NK-92 treated with Interleukin-12 subunit alpha and Interleukin-12 subunit beta, amount 100 ng/mL, for 24 hours (cell line): ENCODE results near the gene RAB5B.
A peak's percentile ranks its signal among the peaks of the same experiment; 100 is the strongest.

Experiments
- DNase-seq: peaks from one replicate; lab custom pipeline; 2025; lab: John Stamatoyannopoulos, UW

The RAB5B gene

DNA sequence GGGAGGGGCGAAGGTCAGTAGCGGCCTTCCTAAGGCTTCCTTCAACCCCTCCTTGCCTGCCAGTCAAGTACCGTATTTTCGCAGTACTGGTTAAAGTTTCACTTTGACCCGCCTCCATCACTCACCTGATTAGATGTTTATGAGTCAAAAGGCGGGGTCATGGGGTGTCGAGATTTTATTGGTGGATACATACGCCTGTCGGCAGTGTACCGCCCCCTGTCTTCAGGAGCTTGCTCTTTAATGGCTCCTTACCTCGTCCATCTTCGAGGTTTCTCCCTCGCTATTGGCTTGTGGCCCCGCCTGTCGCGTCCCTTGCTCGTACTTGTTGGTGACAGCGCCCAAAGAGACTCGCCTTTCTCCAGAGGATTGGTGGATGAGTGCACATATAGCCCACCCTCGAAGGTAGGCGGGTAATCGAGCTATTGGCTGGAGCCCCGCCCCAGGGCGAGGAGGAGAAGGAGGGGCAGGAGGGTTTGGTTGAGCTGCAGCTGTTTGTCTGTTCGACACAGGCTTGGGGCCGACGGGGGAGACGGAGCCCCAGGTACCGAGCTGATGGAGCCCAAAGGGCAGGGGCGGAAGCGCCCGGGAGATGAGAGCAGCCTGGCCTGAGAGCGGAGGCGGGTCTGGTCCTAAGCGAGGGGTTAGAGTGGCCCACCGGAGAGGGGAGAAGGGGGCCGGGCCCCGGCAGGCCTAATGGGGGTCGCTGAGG, at the start of gene RAB5B:
Gene RAB5B, plus strand, starts transcription at position 480 of the 709 bp plus-strand sequence. CDS start 12,883 bp downstream, outside the sequence.
- peak; percentile 97 for DNase-seq

DNA sequence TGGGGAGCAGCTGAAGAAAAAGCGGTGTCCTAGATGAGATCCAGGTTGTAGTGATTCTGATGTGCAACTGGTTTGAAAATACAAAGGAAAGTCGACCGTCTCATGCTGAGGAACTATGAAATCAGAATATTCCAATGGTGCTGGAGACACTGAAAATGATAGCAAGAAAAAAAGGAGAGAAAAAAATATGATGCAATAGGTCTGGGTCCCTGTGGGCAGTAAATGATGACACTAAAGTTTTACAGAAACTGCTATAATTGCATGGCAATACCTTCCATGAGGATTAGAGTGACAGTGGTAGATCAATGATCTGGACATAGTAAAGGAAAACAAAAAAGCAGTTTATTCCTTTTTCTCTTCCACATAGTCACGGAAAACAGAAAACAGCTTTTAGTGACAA, 48.5 kb upstream of the RAB5B start:
- DNase-seq, result no peak

GRCh38 chr12:55925870-55926737, 47.8 kb upstream of the RAB5B start:
- DNase-seq, result no peak

DNA sequence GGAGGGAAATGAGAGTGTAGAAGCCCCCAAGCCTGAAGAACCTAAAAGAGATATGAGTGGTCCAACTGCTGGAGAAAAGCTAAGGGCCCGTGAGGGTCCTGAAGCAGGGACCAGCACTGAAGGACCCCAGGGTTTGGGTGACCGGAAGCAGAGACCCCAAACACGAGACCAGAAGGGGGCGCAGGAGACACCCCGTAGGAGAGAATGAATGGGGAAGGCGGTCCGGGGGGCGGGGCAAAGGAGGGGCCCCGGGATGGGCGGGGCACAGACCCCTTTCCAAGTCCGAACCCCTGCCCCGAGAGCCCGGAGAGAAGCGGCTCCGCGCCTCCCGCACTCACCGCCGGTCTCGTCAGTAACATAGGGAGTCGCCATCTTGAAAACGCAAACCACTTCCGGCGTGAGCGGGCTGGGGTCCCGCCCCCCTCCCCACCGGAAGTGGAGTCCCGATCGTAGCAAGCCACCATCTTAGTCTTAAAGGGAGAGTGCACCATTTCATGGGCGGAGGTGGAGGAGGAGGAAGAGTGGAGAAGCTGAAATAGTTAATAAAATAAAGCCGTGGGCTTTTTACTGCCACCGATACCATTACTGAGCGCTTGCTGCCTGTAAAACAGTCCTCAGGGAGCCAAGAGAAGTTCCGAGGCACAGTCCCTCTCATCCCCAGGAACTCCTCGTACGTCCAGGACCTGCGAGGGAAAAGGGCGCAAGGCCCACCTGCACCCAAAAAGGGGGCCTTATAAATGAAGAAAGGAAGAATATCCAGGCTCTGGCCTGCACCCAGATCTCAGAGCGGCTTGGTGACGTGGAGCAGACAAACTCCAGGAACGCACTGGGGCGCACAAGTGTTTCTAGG, 46.9 kb upstream of the RAB5B start:
- DNase-seq, result peak; percentile 84

GRCh38 chr12:55927588-55928502, 46.0 kb upstream of the RAB5B start, which contains the start of gene PYM1:
Gene PYM1 (minus strand): TSS chr12:55927894. CDS start chr12:55927761, 133 bp downstream.
- peak; percentile 77 for DNase-seq

- peak; percentile 27 for DNase-seq
Measured at GRCh38 chr12:55929306-55929791, 44.5 kb upstream of the RAB5B start.

DNA sequence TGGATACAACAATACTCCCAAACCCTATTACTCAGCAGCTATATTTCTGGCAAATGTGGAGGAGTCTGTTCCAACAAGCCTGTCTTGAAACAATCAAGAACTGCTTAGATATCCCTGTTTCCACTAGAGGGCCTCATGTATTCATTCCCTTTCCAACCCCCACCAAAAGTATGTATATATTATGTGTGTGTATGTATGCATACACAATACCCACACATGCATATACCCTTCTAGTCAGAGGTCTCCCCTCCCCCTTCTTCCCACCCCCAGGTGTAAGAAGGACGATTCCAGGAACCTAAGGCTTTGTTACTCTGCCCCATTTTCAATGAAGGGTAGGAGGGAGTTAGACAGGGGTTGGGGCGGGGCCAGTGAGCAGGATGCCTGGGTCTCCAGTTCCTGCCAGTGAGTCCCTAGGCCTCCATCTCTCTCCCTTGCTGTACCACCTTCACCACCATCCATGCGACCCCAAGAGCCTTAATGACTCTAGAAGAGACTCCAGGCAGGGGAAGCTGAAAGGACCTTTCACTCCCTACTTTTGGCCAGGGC, 43.0 kb upstream of the RAB5B start, which contains the start of gene DGKA:
Gene DGKA, plus strand, starts transcription at position 392 of the 546 bp plus-strand sequence. CDS start 5,342 bp downstream, outside the sequence.
- DNase-seq, result peak; percentile 29

- DNase-seq, result no peak
Measured at GRCh38 chr12:55931317-55931779, 42.5 kb upstream of the RAB5B start.

- DNase-seq, result no peak
Measured at GRCh38 chr12:55931780-55932550, 41.9 kb upstream of the RAB5B start.

- DNase-seq, result no peak
Measured at GRCh38 chr12:55932551-55932910, 41.3 kb upstream of the RAB5B start.

- no peak for DNase-seq
Measured at GRCh38 chr12:55933169-55933798, 40.6 kb upstream of the RAB5B start.

GRCh38 chr12:55933799-55934742, 39.8 kb upstream of the RAB5B start:
- no peak for DNase-seq

DNA sequence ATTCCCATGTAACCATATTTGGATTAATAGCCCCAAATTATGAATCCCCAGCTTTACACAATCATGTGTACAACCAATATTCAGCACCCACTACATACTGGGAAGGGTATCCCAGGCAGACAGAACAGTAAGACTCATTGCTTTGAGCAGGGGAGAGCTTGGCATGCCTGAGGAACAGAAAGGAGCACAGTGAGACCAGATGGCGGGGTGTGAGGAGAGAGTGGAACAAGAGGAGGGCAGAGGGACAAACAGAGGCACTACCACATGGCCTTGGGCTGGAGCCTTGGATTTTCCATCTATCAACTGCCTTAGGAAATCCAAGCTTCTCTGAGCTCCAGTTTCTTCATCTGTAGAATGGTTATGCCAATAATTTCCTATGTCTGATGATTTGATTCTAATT, 39.1 kb upstream of the RAB5B start:
- no peak for DNase-seq

- DNase-seq, result no peak
Measured at GRCh38 chr12:55935738-55936151, 38.1 kb upstream of the RAB5B start.

DNA sequence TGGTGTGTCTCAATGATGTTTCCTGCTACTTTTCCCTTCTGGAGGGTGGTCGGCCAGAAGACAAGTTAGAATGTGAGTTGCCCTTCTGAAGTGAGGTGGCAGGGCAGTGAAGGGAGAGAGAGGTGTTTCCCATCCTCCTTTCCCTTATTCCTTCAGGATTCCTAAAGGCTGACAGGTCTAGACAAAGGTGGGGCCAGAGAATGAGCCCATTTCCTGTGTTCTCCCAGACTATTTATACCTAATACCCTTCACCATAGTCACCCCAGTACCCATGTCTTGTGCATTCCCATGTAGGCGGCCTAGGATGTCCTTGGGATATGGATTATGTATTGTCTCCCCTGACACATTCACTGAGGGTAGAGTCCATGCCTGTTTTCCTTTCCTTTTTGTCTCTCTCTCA, 35.9 kb upstream of the RAB5B start:
- DNase-seq, result no peak

DNA sequence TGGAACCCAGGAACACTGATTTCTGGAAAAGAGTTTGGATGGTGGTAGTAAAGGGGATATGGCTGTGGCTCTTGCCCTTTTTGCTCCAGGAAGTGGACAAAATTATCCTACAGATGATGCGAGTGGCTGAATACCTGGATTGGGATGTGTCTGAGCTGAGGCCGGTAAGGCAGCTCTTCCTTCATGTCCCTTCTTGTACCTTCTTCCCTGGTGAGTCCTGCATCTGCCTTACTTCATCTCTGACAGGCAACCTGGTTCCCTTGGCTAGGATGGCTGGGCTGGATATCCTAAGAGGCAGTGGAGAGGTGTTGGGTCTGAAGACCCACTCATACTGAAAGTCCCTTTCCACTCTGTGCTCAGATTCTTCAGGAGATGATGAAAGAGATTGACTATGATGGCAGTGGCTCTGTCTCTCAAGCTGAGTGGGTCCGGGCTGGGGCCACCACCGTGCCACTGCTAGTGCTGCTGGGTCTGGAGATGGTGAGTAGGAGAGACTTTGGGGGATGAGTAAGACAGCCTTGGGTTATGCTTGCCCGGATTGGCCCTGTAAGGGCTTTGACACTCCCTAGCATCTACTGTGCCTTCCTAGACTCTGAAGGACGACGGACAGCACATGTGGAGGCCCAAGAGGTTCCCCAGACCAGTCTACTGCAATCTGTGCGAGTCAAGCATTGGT, 34.9 kb upstream of the RAB5B start:
- no peak for DNase-seq

- DNase-seq, result peak; percentile 58
Measured at GRCh38 chr12:55940065-55940732, 33.7 kb upstream of the RAB5B start.
